ENCODE data around the gene CBX1. TPM values are rescaled to one million over a fixed set of nuclear protein-coding genes. Genes with fewer than 3 reads are reported as not detected.

CBX1 gene
- total and polyA plus RNA-seq, 2 of the 4 experiments (the other 2 are of a cell fraction): 35.0 to 54.9 TPM

DNA sequence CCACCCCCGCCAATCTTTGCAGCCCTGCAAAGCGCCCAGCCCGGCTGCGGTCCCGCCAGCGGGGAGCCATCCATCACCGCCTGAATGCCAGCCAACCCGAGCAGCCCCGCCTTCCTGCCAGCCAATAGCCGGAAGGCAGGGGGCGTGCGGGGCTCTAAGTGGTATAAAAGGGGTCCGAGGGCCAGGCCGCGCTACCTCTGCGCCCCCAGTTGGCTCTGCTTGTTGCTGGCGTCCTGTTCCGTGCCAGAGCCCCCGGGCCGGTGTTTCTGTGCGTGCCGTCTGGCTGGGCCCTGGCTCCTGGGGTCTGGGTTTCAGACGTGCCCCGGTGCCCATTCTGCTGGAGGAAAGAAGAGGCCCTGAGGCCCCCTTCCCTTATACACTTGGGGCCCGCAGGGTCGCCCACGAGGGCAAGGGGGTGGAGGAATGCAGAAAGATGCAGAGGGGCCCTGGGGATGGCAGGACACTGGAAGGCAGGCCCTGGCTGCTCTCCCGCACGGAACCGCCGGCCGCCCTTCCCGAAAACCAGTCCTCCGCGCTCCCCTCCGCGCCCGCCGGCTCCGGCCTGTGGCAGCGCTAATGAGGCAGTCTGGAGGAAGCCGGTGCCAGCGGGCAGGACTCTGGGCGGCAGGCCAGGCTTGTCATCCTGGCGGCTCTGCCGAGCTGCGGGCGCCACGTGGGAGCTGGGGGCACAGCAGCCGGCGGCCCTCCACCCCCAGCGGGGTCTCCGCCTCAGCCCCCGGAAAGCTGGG, 77.7 kb downstream of the CBX1 start:
- Histone ChIP-seq H3K23ac (ENCODE audit: low read depth, low read length) (no peak overlapping the region), H3K36me3 (ENCODE audit: control insufficient read depth, insufficient read depth, low read length) (no peaks in the 10 kb centered on the region), H2BK120ac (ENCODE audit: low read depth, low read length) (0 out of 2 replicates have a peak overlapping the region, but pooled peaks have one; percentile 2), H2AFZ (replicated peaks; ENCODE audit: low read length, poor library complexity) (peak overlapping the region; percentile 92), H3K4me1 (ENCODE audit: control insufficient read depth, insufficient read depth, low read length) (peaks cover 18% of the 10 kb centered on the region), H3K4me2 (ENCODE audit: low read depth, low read length) (peak overlapping the region; percentile 83), H3K4ac (ENCODE audit: low read depth, low read length) (no peak overlapping the region), H4K8ac (ENCODE audit: low read depth in 2 of 2, low read length in 2 of 2) (0 out of 4 replicates have a peak overlapping the region, but pooled peaks of 1 of the 2 experiments have one; percentile 42), H3K27ac (ENCODE audit: insufficient read depth, low read length) (no peak overlapping the region), H3K56ac (ENCODE audit: extremely low read depth, insufficient read depth, low read length) (no peak overlapping the region), H3K9me1 (ENCODE audit: insufficient read depth, low read length) (no peaks in the 10 kb centered on the region), H3K27me3 (ENCODE audit: control insufficient read depth, insufficient read depth, low read length) (no peaks in the 10 kb centered on the region), H4K5ac (ENCODE audit: low read depth, low read length) (no peak overlapping the region), H3K4me3 (ENCODE audit: insufficient read depth, low read depth, low read length) (peak overlapping the region; percentile 33), H3K14ac (replicated peaks; ENCODE audit: low read depth, low read length) (no peak overlapping the region), H2BK15ac (ENCODE audit: low read depth, low read length) (no peak overlapping the region), H2AK5ac (ENCODE audit: low read depth, low read length) (no peak overlapping the region; the same call in 1 of the 2 replicates), H2AK9ac (replicated peaks; ENCODE audit: low read depth, low read length, poor library complexity) (peak overlapping the region; percentile 66), H2BK20ac (ENCODE audit: low read depth, low read length) (no peak overlapping the region), H3K9ac (ENCODE audit: low read depth, low read length) (no peak overlapping the region), H3K9me3 (ENCODE audit: control insufficient read depth, insufficient read depth, low read length) (no peaks in the 10 kb centered on the region), H3K79me1 (ENCODE audit: low read depth in 1 of 2, low read length in 2 of 2) (peaks cover 0 to 7% of the 10 kb centered on the region in 2 experiments; a peak in 1 of 4 replicates), H3K18ac (ENCODE audit: low read depth, low read length) (no peak overlapping the region), H4K20me1 (ENCODE audit: insufficient read depth, low read length) (peaks cover 3% of the 10 kb centered on the region; the same call in 1 of the 2 replicates), H4K91ac (ENCODE audit: insufficient read depth, low read depth, low read length) (no peak overlapping the region), H2BK5ac (ENCODE audit: low read depth, low read length, poor library complexity, severe bottlenecking) (no peak overlapping the region)
- in situ Hi-C loops (cut with MboI; ENCODE audit: low sequenced_read_pairs) (loop anchor here (10.0 kb wide), 1 partner anchor 571 kb away; the partner anchor contains the start of genes HOXB3 and HOXB5), intact Hi-C loops (cut with micrococcal nuclease) (loop anchor here (2.0 to 10.0 kb wide), 2 partner anchors 77 to 311 kb away; partner anchors contain the start of gene CBX1), dilution Hi-C loops (cut with HindIII; ENCODE audit: low sequenced_read_pairs, unreplicated experiment) (no loop called here)
- POLR2A ChIA-PET (ENCODE audit: unreplicated experiment): no interaction called here
- BruUV-seq (replicated peaks): no TSS peak
- CTCF ChIA-PET: interaction anchor here (0.8 kb wide), 1 partner anchor 24 kb away, joined by 3 read pairs; no protein-coding TSS in a partner anchor
- ATAC-seq (ENCODE audit: low read depth) (peak; percentile 15), DNase-seq (peak; percentile 32)
- TF ChIP-seq RFX5 (IDR thresholded peaks at IDR 0.05; ENCODE audit: low read depth, low read length): no peak
- TF ChIP-seq NFE2L2 (IDR thresholded peaks at IDR 0.05; ENCODE audit: low read depth, low read length): no peak
- no peak for TF ChIP-seq RAD21 (IDR thresholded peaks at IDR 0.05; ENCODE audit: low read length)
- TF ChIP-seq CEBPB (IDR thresholded peaks at IDR 0.05; ENCODE audit: low read depth, low read length): no peak
- no peak for TF ChIP-seq BHLHE40 (IDR thresholded peaks at IDR 0.05; ENCODE audit: low read depth, low read length)
- no peak for TF ChIP-seq SMC3 (IDR thresholded peaks at IDR 0.05; ENCODE audit: low read depth, low read length)
- no peak for TF ChIP-seq RCOR1 (IDR thresholded peaks at IDR 0.05; ENCODE audit: insufficient replicate concordance, low read length)
- no peak for TF ChIP-seq MAZ (IDR thresholded peaks at IDR 0.05; ENCODE audit: borderline replicate concordance, low read depth, low read length)
- TF ChIP-seq MAFK (IDR thresholded peaks at IDR 0.05; ENCODE audit: low read depth, low read length): no peak
- TF ChIP-seq, protein P1, sequence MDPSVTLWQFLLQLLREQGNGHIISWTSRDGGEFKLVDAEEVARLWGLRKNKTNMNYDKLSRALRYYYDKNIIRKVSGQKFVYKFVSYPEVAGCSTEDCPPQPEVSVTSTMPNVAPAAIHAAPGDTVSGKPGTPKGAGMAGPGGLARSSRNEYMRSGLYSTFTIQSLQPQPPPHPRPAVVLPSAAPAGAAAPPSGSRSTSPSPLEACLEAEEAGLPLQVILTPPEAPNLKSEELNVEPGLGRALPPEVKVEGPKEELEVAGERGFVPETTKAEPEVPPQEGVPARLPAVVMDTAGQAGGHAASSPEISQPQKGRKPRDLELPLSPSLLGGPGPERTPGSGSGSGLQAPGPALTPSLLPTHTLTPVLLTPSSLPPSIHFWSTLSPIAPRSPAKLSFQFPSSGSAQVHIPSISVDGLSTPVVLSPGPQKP (IDR thresholded peaks at IDR 0.05; ENCODE audit: borderline replicate concordance, low read depth, low read length): no peak
- no peak for TF ChIP-seq POLR2A (IDR thresholded peaks at IDR 0.05; ENCODE audit: low read depth, low read length)
- TF ChIP-seq MXI1 (IDR thresholded peaks at IDR 0.05; ENCODE audit: borderline replicate concordance, low read depth, low read length): peak; percentile 87
- TF ChIP-seq, protein P2, sequence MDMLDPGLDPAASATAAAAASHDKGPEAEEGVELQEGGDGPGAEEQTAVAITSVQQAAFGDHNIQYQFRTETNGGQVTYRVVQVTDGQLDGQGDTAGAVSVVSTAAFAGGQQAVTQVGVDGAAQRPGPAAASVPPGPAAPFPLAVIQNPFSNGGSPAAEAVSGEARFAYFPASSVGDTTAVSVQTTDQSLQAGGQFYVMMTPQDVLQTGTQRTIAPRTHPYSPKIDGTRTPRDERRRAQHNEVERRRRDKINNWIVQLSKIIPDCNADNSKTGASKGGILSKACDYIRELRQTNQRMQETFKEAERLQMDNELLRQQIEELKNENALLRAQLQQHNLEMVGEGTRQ (IDR thresholded peaks at IDR 0.05; ENCODE audit: low read depth, low read length): peak; percentile 38
- TF ChIP-seq, protein P3, sequence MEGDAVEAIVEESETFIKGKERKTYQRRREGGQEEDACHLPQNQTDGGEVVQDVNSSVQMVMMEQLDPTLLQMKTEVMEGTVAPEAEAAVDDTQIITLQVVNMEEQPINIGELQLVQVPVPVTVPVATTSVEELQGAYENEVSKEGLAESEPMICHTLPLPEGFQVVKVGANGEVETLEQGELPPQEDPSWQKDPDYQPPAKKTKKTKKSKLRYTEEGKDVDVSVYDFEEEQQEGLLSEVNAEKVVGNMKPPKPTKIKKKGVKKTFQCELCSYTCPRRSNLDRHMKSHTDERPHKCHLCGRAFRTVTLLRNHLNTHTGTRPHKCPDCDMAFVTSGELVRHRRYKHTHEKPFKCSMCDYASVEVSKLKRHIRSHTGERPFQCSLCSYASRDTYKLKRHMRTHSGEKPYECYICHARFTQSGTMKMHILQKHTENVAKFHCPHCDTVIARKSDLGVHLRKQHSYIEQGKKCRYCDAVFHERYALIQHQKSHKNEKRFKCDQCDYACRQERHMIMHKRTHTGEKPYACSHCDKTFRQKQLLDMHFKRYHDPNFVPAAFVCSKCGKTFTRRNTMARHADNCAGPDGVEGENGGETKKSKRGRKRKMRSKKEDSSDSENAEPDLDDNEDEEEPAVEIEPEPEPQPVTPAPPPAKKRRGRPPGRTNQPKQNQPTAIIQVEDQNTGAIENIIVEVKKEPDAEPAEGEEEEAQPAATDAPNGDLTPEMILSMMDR (conservative IDR thresholded peaks at IDR 0.05; ENCODE audit: low read depth, low read length): peak; percentile 22; the same call in 1 of the 2 replicates
- 2% methylated on average over 30 of the region's 54 CpGs; no CpG with 5 or more reads in 1 of the 2 experiments for WGBS, 2 experiments (ENCODE audit: extremely low coverage in 2 of 2, insufficient read length in 1 of 2)
